C4-2B (cell line): Measurements from ENCODE around the gene KATNIP.

ENCODE experiments used
- H3K27ac ChIP-seq: fragments of 450-650 bp; 2 replicates; pipeline ENCODE4 v1.5.1; 2017
- CTCF ChIP-seq: fragments of 450-650 bp; conservative IDR thresholded peaks from 2 replicates; pipeline ENCODE4 v1.5.1; 2017; ENCODE audit warnings: mild to moderate bottlenecking
- ZFX ChIP-seq: fragments of 450-650 bp; IDR thresholded peaks from 2 replicates; pipeline ENCODE4 v1.6.1; 2017

Gene KATNIP

GRCh38 chr16:27549746-27550581, at the start of gene KATNIP, which contains the start of gene GTF3C1:
TSS of gene KATNIP (plus strand) at chr16:27550144. CDS start at chr16:27550171, 27 bp downstream.
TSS of gene GTF3C1 (minus strand) at chr16:27549913. CDS start at chr16:27549890, 23 bp downstream.
- peak within 1 kb of the TSS; percentile 77 for H3K27ac ChIP-seq
- no peak for TF ChIP-seq CTCF
- peak; percentile 13; the same call in 1 of the 2 replicates for TF ChIP-seq ZFX

GRCh38 chr16:27500801-27501200, 49.1 kb upstream of the KATNIP start:
- TF ChIP-seq CTCF (no peak), ZFX (no peak)

DNA sequence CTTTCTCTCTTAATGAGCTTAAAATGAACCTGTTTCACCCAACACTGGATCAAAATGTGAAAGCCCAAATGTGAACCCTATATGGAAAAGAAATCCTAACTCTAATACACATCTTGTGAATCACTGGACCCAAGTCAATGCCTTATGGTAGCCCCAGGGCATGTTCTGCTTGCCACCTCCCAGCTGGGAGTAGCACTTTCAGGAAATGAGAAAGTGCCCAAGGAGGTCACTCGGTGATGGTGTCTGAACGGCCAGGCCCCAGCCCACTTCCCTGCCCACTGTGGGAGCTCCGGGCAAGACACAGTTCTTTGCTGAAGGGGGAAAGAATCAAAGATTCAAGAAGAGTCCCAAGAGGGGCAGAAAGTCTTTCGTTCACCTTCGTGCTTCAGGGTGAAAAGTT, 46.3 kb upstream of the KATNIP start:
- H3K27ac ChIP-seq: no peak overlapping the region
- TF ChIP-seq ZFX (no peak), CTCF (no peak)

More at GRCh38 chr16:27500801-27501200, 49.1 kb upstream of the KATNIP start:
- no peak overlapping the region for H3K27ac ChIP-seq

DNA sequence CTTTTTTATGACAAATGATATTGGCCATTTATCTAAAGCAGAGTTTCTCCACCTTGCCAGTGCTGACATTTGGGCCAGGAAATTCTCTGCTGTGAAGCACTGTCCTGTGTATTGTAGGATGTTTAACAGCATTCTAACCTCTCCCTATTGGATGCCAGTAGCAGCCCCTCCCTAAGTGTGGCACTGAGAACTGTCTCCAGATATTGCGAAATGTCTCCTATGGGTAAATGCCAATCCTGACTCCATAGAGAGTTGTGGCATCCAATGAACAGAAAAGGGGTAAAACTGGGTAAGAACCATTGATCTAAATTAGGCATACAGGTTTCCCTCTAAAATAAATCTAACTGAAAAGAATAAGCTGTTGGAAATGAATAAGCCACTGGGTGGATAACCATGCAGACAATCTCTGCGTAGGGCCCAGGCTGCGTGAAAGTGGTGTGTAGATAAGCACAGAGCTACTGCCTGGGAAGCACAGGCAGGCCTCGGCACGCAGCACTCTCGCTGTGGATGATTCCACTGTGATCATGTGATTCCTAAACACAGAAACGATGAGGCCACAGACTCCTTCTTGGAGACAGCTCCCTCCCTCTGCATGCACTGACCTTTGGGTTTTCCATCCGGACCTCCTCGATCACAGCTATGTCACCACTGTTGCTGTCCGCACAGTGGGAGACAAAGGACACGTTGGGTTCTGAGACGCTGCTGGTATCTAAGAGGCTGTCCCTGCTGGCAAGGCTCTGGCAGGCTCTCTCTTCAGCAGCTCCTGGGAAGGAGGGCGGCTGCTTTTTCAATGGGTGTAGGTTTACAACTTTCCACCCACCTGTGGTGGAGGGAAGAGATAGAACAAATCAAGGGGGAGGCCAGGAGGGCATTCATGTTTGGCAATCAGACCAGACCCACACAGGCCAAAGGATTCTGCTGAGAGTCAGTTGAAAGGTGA, 44.4 kb upstream of the KATNIP start:
- no peak overlapping the region for H3K27ac ChIP-seq

GRCh38 chr16:27506771-27507170, 43.2 kb upstream of the KATNIP start:
- H3K27ac ChIP-seq: no peak overlapping the region
- TF ChIP-seq ZFX: no peak
- TF ChIP-seq CTCF: no peak

More for the DNA sequence above, 44.4 kb upstream of the KATNIP start:
- TF ChIP-seq ZFX: no peak
- TF ChIP-seq CTCF: no peak

GRCh38 chr16:27508476-27508875, 41.5 kb upstream of the KATNIP start:
- TF ChIP-seq ZFX (no peak), CTCF (no peak)
- H3K27ac ChIP-seq: no peak overlapping the region
